RWPE1 (cell line): Measurements from ENCODE around the gene CRYBG3.
A peak's percentile ranks its signal among the peaks of the same experiment; 100 is the strongest.

Source experiments
- CTCF ChIA-PET: fragments of 350-600 bp; sonication (Branson Sonifier 250); formaldehyde crosslinking; extraction: SDS; loops from one replicate; lab custom pipeline; 2021; lab: Yijun Ruan, JAX
- POLR2A ChIA-PET: fragments of 400-600 bp; formaldehyde crosslinking; extraction: SDS; loops from one replicate; lab custom pipeline; 2020; ENCODE audit warnings: antibody characterized with exemption; ENCODE audit not compliant: low non-redundant PET; lab: Yijun Ruan, JAX
- DNase-seq: peaks from one replicate; pipeline ENCODE4 v3.0.0; 2012; ENCODE audit warnings: low spot score
- H3K27ac ChIP-seq: fragments of 450-650 bp; 2 replicates; pipeline ENCODE4 v1.5.1; 2017
- TF ChIP-seq, protein P1 (sequence below): fragments of 450-650 bp; conservative IDR thresholded peaks from 2 replicates; pipeline ENCODE4 v1.5.1; 2017; ENCODE audit warnings: low read depth, mild to moderate bottlenecking

CRYBG3 gene

DNA sequence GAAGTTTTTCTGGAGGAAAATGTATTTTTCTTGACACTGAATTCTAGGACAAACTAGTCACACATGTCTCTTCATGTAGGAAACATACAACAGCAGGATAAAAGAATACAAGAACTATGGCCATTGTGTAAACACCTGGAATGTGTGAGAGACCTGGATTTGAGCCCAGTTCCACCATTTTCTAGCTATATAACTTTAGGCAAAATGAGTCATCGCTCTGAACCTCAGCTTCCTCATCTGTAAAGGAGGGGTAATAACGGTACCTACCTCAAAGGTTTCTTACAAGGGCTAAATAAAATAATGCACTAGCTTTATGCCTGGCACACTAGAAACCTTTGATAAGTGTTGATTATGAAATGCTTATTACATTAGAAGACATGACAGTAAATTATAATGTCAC is 92.6 kb downstream of the CRYBG3 start:
- peak; percentile 67 for DNase-seq

DNA sequence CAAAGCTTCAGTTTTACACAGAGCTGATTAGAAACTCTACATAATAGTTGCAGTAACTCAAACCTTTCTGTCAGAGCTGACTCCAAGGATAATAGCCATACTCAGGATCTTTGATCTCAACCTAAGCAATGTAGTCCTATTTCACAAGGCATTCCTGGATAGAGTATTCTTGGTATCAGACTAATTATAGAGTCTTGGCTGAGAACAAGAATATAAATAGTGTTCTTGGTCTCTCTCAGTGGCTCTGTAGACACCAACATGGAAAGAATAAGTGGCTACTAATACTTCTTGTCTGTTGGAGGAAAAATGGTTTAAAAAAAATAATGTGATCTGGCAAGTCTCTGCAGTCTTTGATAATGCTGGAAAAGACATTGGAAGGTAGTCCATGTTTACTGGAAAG is 94.8 kb downstream of the CRYBG3 start:
- ChIA-PET CTCF (interaction anchor here (0.7 kb wide), 1 partner anchor 36 kb away, joined by 4 read pairs; no protein-coding TSS in a partner anchor), POLR2A (no interaction called here)
- TF ChIP-seq, protein P1, sequence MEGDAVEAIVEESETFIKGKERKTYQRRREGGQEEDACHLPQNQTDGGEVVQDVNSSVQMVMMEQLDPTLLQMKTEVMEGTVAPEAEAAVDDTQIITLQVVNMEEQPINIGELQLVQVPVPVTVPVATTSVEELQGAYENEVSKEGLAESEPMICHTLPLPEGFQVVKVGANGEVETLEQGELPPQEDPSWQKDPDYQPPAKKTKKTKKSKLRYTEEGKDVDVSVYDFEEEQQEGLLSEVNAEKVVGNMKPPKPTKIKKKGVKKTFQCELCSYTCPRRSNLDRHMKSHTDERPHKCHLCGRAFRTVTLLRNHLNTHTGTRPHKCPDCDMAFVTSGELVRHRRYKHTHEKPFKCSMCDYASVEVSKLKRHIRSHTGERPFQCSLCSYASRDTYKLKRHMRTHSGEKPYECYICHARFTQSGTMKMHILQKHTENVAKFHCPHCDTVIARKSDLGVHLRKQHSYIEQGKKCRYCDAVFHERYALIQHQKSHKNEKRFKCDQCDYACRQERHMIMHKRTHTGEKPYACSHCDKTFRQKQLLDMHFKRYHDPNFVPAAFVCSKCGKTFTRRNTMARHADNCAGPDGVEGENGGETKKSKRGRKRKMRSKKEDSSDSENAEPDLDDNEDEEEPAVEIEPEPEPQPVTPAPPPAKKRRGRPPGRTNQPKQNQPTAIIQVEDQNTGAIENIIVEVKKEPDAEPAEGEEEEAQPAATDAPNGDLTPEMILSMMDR = no peak
- no peak for DNase-seq
- no peak overlapping the region for H3K27ac ChIP-seq

More for the DNA sequence above, 92.6 kb downstream of the CRYBG3 start:
- TF ChIP-seq, protein P1 = no peak
- ChIA-PET POLR2A (no interaction called here), CTCF (no interaction called here)
- no peak overlapping the region for H3K27ac ChIP-seq

DNA sequence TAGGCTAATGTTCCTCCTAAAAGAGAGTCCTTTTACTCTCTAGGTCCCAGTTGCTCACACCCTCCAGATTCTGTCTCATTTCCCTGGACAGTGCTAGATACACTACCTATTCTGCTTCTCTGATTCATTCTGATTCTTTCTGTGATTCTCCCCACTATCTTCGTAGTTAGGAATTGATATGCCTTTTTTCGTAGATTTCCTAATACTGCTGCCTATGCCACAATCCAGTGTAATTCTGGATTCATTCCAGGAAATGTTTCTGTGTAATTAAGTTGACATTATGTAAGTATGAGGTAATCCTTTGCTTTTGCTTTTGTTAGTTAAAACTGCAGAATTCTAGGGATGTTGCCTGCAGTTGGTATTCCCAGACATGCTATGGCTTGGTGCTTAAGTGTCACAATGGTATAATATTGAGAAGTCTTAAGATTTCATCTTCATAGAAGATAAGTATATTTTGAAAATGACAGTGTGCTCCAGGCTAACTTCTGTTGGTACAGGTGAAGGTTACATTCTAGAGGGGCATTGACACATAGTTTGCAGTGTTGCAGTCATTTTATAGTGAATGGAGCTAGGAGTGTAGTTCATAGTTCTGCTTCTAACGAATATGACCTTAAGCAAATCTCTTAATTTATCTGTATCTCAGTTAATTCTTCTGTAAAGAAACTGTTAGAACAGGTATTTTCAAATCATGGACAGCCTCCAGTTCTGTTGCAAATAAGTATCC is 96.2 kb downstream of the CRYBG3 start:
- H3K27ac ChIP-seq = no peak overlapping the region
- DNase-seq = peak; percentile 5
- CTCF ChIA-PET = no interaction called here
- POLR2A ChIA-PET = no interaction called here
- TF ChIP-seq, protein P1 = no peak

DNA sequence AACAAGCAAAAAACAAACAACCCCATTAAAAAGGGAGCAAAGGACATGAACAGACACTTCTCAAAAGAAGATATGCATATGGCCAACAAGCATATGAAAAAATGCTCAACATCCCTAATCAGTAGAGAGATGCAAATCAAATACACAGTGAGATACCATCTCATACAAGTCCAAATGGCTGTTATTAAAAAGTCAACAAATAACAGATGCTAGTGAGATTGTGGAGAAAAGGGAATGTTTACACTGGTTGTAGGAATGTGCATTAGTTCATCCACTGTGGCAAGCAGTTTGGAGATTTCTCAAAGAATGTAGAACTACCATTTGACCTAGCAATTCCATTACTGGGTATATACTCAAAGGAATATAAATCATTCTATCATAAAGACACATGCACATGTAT is 105.9 kb downstream of the CRYBG3 start:
- POLR2A ChIA-PET = no interaction called here
- DNase-seq = no peak
- CTCF ChIA-PET = no interaction called here

DNA sequence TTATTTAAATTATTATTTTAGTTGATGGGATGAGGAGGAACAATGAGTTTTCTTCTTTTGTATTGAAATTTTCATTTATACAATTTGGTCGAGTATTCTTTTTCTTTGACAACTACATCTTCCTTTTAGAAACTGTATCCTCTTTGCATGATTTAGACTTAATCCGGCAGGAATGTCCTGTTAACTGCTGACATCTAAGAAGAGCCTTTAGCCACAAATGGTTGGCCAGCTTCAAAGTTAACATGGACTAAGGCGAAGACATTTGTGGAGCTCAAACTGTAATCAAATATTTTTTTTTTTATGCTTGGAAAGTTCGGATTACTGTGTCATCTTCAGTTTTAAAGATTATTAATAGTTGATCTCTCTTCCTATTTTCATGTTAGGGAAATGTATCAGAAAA is 107.2 kb downstream of the CRYBG3 start:
- CTCF ChIA-PET = interaction anchor here (0.7 kb wide), 1 partner anchor 13 kb away, joined by 3 read pairs; no protein-coding TSS in a partner anchor
- TF ChIP-seq, protein P1 = no peak
- POLR2A ChIA-PET = no interaction called here
- H3K27ac ChIP-seq = no peak overlapping the region
- no peak for DNase-seq

More for the DNA sequence above, 105.9 kb downstream of the CRYBG3 start:
- no peak overlapping the region for H3K27ac ChIP-seq
- TF ChIP-seq, protein P1 = no peak

DNA sequence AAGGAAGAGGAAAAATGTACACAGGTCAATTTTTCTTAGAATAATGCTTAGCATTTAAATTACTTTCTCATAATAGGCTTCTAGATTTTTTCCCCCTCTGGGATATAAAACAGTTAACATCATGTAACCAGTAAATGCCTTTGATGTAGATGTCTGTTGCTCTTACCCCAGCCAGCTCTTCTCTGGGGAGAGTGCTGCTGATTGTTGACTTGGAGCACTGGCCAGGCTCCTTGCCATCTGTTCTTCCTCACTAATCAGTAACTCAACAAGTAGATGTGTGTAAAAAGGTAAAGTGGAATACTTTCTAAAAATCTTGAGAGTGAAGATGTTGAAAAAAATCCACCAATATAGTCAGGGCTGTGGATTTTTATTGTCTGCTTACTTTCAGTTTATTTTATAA is 108.2 kb downstream of the CRYBG3 start:
- POLR2A ChIA-PET = no interaction called here
- no peak for DNase-seq
- TF ChIP-seq, protein P1 = no peak
- H3K27ac ChIP-seq = no peak overlapping the region
- CTCF ChIA-PET = interaction anchor here (0.6 kb wide), 1 partner anchor 32 kb away, joined by 3 read pairs; no protein-coding TSS in a partner anchor
